ENCODE results near the gene ACOT7.
A peak's percentile ranks its signal among the peaks of the same experiment; 100 is the strongest.
"Not testable (repeated sequence)": the region's sequence is repeated elsewhere in the genome, so short reads cannot be mapped to it uniquely, and the experiment has no call there.

ACOT7 gene

GRCh38 chr1:6317098-6317760 is 76.3 kb downstream of the ACOT7 start:
- no peaks in the 10 kb centered on the region for H3K27me3 Mint-ChIP-seq
- intact Hi-C loops (cut with micrococcal nuclease) = no loop called here
- peaks cover 45% of the 10 kb centered on the region for H3K36me3 Mint-ChIP-seq (ENCODE audit: low read depth)
- no peak overlapping the region for H3K27ac Mint-ChIP-seq
- peaks cover 6% of the 10 kb centered on the region for H3K4me1 Mint-ChIP-seq (ENCODE audit: low read depth)
- no peak overlapping the region for H3K4me3 Mint-ChIP-seq
- no peaks in the 10 kb centered on the region for H3K9me3 Mint-ChIP-seq

GRCh38 chr1:6316240-6317097 is 77.1 kb downstream of the ACOT7 start:
- no peak overlapping the region for H3K27ac Mint-ChIP-seq
- H3K4me1 Mint-ChIP-seq (ENCODE audit: low read depth) = peaks cover 5% of the 10 kb centered on the region
- H3K9me3 Mint-ChIP-seq = no peaks in the 10 kb centered on the region
- peaks cover 39% of the 10 kb centered on the region for H3K36me3 Mint-ChIP-seq (ENCODE audit: low read depth)
- no peak overlapping the region for H3K4me3 Mint-ChIP-seq
- intact Hi-C loops (cut with micrococcal nuclease) = no loop called here
- no peaks in the 10 kb centered on the region for H3K27me3 Mint-ChIP-seq

GRCh38 chr1:6314503-6314902 is 79.1 kb downstream of the ACOT7 start:
- H3K9me3 Mint-ChIP-seq = peaks cover 8% of the 10 kb centered on the region
- intact Hi-C loops (cut with micrococcal nuclease) = no loop called here
- no peaks in the 10 kb centered on the region for H3K27me3 Mint-ChIP-seq
- H3K4me1 Mint-ChIP-seq (ENCODE audit: low read depth) = no peaks in the 10 kb centered on the region
- H3K36me3 Mint-ChIP-seq (ENCODE audit: low read depth) = peaks cover 51% of the 10 kb centered on the region
- no peak overlapping the region for H3K4me3 Mint-ChIP-seq
- H3K27ac Mint-ChIP-seq = no peak overlapping the region

GRCh38 chr1:6313393-6314200 is 80.0 kb downstream of the ACOT7 start:
- no peak overlapping the region for H3K4me3 Mint-ChIP-seq

DNA sequence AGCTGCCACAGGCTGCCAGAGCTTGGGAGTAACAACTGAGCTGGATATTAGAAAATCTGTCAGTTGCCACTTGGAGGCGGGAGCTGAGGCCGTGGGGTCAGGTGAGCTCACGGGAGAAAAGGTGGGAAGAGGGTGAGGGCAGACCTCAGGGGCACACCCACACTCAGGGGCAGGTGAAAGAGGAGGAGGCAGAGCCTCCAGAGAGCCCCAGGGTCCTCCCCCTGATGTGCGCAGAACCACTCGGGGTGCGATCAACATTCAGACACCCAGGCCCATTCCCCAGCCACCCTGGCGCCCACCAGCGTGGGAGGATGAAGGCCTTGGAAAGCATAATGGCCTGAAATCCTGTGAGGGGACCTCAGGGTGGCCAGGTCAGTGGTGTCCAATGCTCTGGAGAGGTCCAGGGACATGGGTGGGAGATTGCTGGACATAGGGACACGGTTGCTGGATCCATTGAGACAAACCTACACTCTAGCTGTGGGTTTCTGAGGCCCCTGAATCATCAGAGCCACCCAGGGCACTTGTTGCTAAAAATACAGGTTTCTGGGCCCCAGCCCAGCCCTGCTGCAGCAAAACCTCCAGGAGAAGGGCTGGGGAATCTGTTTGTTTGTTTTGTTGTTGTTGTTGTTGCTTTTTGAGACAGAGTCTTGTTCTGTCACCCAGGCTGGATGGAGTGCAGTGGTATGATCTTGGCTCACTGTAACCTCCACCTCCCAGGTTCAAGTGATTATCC is 83.3 kb downstream of the ACOT7 start:
- H3K27ac Mint-ChIP-seq = no peak overlapping the region

More at GRCh38 chr1:6313393-6314200, 80.0 kb downstream of the ACOT7 start:
- intact Hi-C loops (cut with micrococcal nuclease) = no loop called here
- H3K27me3 Mint-ChIP-seq = no peaks in the 10 kb centered on the region
- H3K9me3 Mint-ChIP-seq = peaks cover 13% of the 10 kb centered on the region
- H3K36me3 Mint-ChIP-seq (ENCODE audit: low read depth) = peaks cover 56% of the 10 kb centered on the region
- H3K27ac Mint-ChIP-seq = no peak overlapping the region
- no peaks in the 10 kb centered on the region for H3K4me1 Mint-ChIP-seq (ENCODE audit: low read depth)

DNA sequence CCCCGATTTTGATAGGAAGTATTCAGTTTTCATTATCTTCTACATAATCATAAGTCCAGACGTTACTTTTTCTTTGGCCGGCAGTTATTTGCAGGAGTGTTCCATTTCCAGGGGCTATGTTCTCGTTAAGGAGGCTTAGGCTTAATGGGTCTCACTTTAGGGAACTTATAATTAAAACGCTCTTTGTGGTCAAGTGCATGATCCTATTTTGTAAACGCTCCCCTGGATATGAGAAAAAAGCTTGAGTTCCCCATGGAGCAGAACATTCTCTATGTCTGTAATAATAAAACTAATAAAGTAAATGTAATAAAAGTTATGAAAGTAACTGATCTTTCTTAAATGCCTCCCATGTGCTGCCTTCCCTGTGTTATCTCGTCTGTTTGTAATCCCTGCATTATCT is 84.0 kb downstream of the ACOT7 start:
- Mint-ChIP-seq H3K4me1 (ENCODE audit: low read depth) (no peaks in the 10 kb centered on the region), H3K36me3 (ENCODE audit: low read depth) (peaks cover 55% of the 10 kb centered on the region), H3K27me3 (no peaks in the 10 kb centered on the region), H3K4me3 (no peak overlapping the region), H3K9me3 (peaks cover 37% of the 10 kb centered on the region), H3K27ac (no peak overlapping the region)
- intact Hi-C loops (cut with micrococcal nuclease) = no loop called here

More for the DNA sequence above, 83.3 kb downstream of the ACOT7 start:
- Mint-ChIP-seq H3K4me1 (ENCODE audit: low read depth) (no peaks in the 10 kb centered on the region), H3K4me3 (no peak overlapping the region), H3K27me3 (no peaks in the 10 kb centered on the region), H3K9me3 (peaks cover 37% of the 10 kb centered on the region), H3K36me3 (ENCODE audit: low read depth) (peaks cover 55% of the 10 kb centered on the region)
- intact Hi-C loops (cut with micrococcal nuclease) = no loop called here

- H3K4me1 Mint-ChIP-seq (ENCODE audit: low read depth) = no peaks in the 10 kb centered on the region
- H3K9me3 Mint-ChIP-seq = peaks cover 37% of the 10 kb centered on the region
- H3K27ac Mint-ChIP-seq = peak overlapping the region; percentile 69
- intact Hi-C loops (cut with micrococcal nuclease) = no loop called here
- peaks cover 48% of the 10 kb centered on the region for H3K36me3 Mint-ChIP-seq (ENCODE audit: low read depth)
- no peaks in the 10 kb centered on the region for H3K27me3 Mint-ChIP-seq
- H3K4me3 Mint-ChIP-seq = no peak overlapping the region
These were observed 85.1 kb downstream of the ACOT7 start for GRCh38 chr1:6308449-6308848.

DNA sequence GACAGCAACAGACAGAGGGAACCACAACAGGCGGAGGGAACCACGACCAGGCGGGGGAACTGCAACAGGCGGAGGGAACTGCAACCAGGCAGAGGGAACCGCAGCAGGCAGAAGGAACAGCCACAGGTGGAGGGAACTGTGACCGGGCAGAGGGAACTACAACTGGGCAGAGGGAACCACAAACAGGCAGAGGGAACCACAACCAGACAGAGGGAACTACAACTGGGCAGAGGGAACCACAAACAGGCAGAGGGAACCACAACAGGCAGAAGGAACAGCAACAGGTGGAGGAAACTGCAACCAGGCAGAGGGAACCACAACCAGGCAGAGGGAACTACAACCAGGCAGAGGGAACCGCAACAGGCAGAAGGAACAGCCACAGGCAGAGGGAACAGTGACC is 85.9 kb downstream of the ACOT7 start:
- intact Hi-C loops (cut with micrococcal nuclease); H3K27me3 Mint-ChIP-seq; H3K4me1 Mint-ChIP-seq (ENCODE audit: low read depth); H3K4me3 Mint-ChIP-seq: not testable (repeated sequence)
- peaks cover 37% of the 10 kb centered on the region for H3K9me3 Mint-ChIP-seq
- H3K36me3 Mint-ChIP-seq (ENCODE audit: low read depth) = peaks cover 48% of the 10 kb centered on the region
- H3K27ac Mint-ChIP-seq = peak overlapping the region; percentile 69

DNA sequence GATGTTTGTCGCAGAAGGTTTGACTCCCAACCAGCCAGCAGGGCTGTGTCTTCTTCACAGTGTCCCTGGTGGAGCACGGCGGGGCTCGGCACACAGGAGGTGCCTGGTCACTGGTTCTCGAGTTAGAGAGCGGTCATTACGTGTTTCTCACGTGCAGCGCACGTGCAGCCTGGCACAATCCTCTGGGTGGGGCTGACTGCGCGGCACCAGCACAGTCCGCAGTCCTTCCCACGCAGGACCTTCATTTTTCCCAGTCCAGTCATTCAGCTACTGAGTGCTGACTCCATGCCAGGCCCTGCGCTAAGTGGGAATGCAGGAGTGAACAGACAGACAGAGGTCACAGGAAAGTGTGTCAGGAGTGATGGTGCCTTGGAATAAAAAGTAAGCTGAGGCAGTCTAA is 86.5 kb downstream of the ACOT7 start:
- Mint-ChIP-seq H3K4me3 (no peak overlapping the region), H3K27ac (peak overlapping the region; percentile 69), H3K27me3 (no peaks in the 10 kb centered on the region), H3K36me3 (ENCODE audit: low read depth) (peaks cover 48% of the 10 kb centered on the region), H3K4me1 (ENCODE audit: low read depth) (no peaks in the 10 kb centered on the region), H3K9me3 (peaks cover 37% of the 10 kb centered on the region)
- intact Hi-C loops (cut with micrococcal nuclease) = no loop called here

- H3K9me3 Mint-ChIP-seq = peaks cover 23% of the 10 kb centered on the region
- intact Hi-C loops (cut with micrococcal nuclease) = no loop called here
- no peaks in the 10 kb centered on the region for H3K4me1 Mint-ChIP-seq (ENCODE audit: low read depth)
- H3K36me3 Mint-ChIP-seq (ENCODE audit: low read depth) = peaks cover 36% of the 10 kb centered on the region
- H3K27me3 Mint-ChIP-seq = no peaks in the 10 kb centered on the region
- no peak overlapping the region for H3K27ac Mint-ChIP-seq
- H3K4me3 Mint-ChIP-seq = no peak overlapping the region
These were observed 90.1 kb downstream of the ACOT7 start for GRCh38 chr1:6303397-6304012.

DNA sequence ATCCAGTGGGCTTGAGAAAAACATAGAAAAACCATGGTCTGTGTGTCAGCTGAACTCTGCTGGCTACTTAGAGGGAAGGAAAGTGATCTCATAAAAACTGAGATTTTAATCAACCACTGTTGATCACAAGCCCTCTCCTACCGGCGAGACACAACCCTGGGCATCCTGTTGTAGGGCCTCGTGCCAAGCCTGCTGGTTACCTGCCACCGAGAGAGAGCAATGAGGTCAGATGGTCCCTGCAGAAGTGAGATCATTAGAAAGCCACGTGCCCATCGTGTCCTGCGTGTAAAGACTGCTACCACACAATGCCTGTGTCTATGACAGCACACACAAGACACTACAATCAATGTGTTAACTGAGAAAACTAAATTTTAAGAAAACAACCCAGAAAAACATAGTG is 91.0 kb downstream of the ACOT7 start:
- H3K9me3 Mint-ChIP-seq = peaks cover 14% of the 10 kb centered on the region
- H3K4me3 Mint-ChIP-seq = no peak overlapping the region
- peaks cover 27% of the 10 kb centered on the region for H3K36me3 Mint-ChIP-seq (ENCODE audit: low read depth)
- H3K4me1 Mint-ChIP-seq (ENCODE audit: low read depth) = no peaks in the 10 kb centered on the region
- no peaks in the 10 kb centered on the region for H3K27me3 Mint-ChIP-seq
- intact Hi-C loops (cut with micrococcal nuclease) = no loop called here
- no peak overlapping the region for H3K27ac Mint-ChIP-seq

- H3K27me3 Mint-ChIP-seq = no peaks in the 10 kb centered on the region
- intact Hi-C loops (cut with micrococcal nuclease) = no loop called here
- H3K36me3 Mint-ChIP-seq (ENCODE audit: low read depth) = peaks cover 16% of the 10 kb centered on the region
- H3K27ac Mint-ChIP-seq = no peak overlapping the region
- H3K9me3 Mint-ChIP-seq = peaks cover 3% of the 10 kb centered on the region
- no peaks in the 10 kb centered on the region for H3K4me1 Mint-ChIP-seq (ENCODE audit: low read depth)
- no peak overlapping the region for H3K4me3 Mint-ChIP-seq
These were observed 92.0 kb downstream of the ACOT7 start for GRCh38 chr1:6301526-6301925.

DNA sequence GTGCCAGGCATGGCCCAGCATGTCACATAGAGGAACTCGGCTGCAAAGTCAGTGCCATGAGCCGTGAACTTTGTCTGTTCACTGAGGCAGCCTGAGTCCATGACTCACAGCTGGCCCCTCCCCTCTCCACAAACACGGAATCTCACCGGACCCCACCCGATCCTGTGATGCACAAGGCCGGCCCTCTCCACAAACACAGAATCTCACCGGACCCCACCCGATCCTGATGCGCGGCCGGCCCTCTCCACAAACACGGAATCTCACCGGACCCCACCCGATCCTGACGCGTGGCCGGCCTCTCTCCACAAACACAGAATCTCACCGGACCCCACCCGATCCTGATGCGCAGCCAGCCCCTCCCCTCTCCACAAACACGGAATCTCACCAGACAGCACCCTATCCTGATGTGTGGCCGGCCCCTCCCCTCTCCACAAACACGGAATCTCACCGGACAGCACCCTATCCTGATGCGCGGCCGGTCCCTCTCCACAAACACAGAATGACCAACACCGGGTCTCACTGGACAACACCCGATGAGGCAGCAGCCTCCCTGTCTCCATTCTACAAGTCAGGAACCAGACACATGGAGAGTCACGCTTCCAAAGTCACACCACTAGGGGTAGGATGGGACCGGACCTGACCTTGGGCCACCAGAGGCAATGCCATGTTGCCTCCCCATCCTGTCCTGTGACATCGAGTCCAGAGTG is 93.1 kb downstream of the ACOT7 start:
- intact Hi-C loops (cut with micrococcal nuclease) = no loop called here
- no peak overlapping the region for H3K27ac Mint-ChIP-seq

More for the DNA sequence above, 93.1 kb downstream of the ACOT7 start:
- no peaks in the 10 kb centered on the region for H3K27me3 Mint-ChIP-seq
- H3K4me3 Mint-ChIP-seq = no peak overlapping the region
- no peaks in the 10 kb centered on the region for H3K4me1 Mint-ChIP-seq (ENCODE audit: low read depth)
- no peaks in the 10 kb centered on the region for H3K9me3 Mint-ChIP-seq
- H3K36me3 Mint-ChIP-seq (ENCODE audit: low read depth) = peaks cover 12% of the 10 kb centered on the region
